KMS-11 (cell line): Measurements from ENCODE around the gene CRIP1.

Experiments used
- H2AFZ ChIP-seq: fragments of 200-600 bp; sonication (generic); 2 replicates; pipeline ENCODE4 v1.6.1; 2016; ENCODE audit warnings: antibody characterized with exemption, mixed run types, low read depth
- H3K27ac ChIP-seq: fragments of 200-600 bp; sonication (generic); 2 replicates; pipeline ENCODE4 v1.6.1; 2016; ENCODE audit warnings: mild to moderate bottlenecking, mixed run types
- H3K27me3 ChIP-seq: fragments of 200-600 bp; sonication (generic); 2 replicates; pipeline ENCODE4 v1.6.1; 2017; ENCODE audit warnings: mild to moderate bottlenecking, low read depth, mixed run types, moderate library complexity; ENCODE audit not compliant: insufficient read depth
- H3K36me3 ChIP-seq: fragments of 200-600 bp; sonication (generic); 2 replicates; pipeline ENCODE4 v1.6.1; 2017; ENCODE audit warnings: mild to moderate bottlenecking, mixed run types; ENCODE audit not compliant: insufficient read depth
- H3K4me1 ChIP-seq: fragments of 200-600 bp; sonication (generic); 2 replicates; pipeline ENCODE4 v1.6.1; 2016; ENCODE audit warnings: mild to moderate bottlenecking, low read depth, mixed run types; ENCODE audit not compliant: poor library complexity, severe bottlenecking
- H3K4me2 ChIP-seq: fragments of 200-600 bp; sonication (generic); 2 replicates; pipeline ENCODE4 v1.7.0; 2016; ENCODE audit warnings: mild to moderate bottlenecking, mixed run types
- H3K4me3 ChIP-seq: fragments of 200-600 bp; sonication (generic); IDR thresholded peaks from 2 replicates; pipeline ENCODE4 v1.6.1; 2017; ENCODE audit warnings: low read depth, low read length, mixed read lengths; ENCODE audit not compliant: insufficient read depth
- H3K79me2 ChIP-seq: fragments of 200-600 bp; sonication (generic); 2 replicates; pipeline ENCODE4 v1.6.1; 2016; ENCODE audit warnings: low read depth, mixed run types; ENCODE audit not compliant: insufficient read depth
- H3K9ac ChIP-seq: fragments of 200-600 bp; sonication (generic); 2 replicates; pipeline ENCODE4 v1.6.1; 2016; ENCODE audit warnings: mild to moderate bottlenecking, mixed run types
- H4K20me1 ChIP-seq: fragments of 200-600 bp; sonication (generic); 2 replicates; pipeline ENCODE4 v1.6.1; 2016; ENCODE audit warnings: mild to moderate bottlenecking, mixed run types; ENCODE audit not compliant: insufficient read depth
- TF ChIP-seq, protein P1 (sequence below): fragments of 200-600 bp; sonication (generic); conservative IDR thresholded peaks from 2 replicates; pipeline ENCODE4 v1.6.1; 2017; ENCODE audit warnings: low read depth, mild to moderate bottlenecking, antibody characterized with exemption, low read length, moderate library complexity, mixed read lengths

CRIP1 gene

DNA sequence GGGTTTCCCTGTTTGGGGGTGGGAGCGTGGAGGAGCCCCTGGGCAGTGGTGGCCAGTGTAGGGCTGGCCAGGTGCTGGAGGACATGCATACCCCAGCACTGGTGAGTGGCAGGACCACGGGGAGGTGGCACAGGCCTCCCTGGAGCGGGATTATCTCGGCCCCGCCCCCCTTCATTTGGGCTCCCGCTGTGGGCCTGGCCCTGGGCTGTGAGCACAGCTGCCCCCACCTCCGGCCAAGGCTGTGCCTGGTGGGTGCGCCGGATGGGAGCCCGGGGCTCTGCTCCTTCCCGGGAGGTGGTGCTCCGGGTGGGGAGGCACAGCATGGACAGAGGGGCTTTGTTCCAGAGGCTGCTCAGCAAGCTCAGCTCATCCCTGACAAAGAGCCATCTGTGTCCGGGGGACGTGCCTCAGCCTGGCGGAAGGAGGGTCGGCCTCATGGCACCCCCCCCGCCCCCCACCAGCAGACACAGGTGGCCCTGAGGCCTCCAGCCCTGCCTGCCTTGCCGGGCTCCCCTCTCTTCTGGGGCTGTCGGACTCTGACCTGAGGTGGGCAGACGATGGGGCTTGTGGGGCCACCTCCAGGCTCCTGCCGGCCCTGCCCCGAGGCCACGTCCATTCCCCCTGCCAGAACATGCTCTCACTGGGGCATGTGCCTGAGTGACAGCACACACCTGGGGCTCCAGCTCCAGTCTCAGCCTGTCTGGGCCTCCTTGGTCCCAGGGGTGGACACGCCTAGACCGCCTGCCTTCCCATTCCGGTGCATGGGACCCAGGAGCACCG is 12.8 kb downstream of the CRIP1 start:
- Histone ChIP-seq H2AFZ (no peak overlapping the region), H3K4me2 (no peak overlapping the region), H3K9ac (no peak overlapping the region), H4K20me1 (no peaks in the 10 kb centered on the region), H3K79me2 (no peaks in the 10 kb centered on the region), H3K36me3 (no peaks in the 10 kb centered on the region), H3K4me3 (no peak overlapping the region), H3K27ac (no peak overlapping the region), H3K27me3 (no peaks in the 10 kb centered on the region), H3K4me1 (no peaks in the 10 kb centered on the region)
- TF ChIP-seq, protein P1, sequence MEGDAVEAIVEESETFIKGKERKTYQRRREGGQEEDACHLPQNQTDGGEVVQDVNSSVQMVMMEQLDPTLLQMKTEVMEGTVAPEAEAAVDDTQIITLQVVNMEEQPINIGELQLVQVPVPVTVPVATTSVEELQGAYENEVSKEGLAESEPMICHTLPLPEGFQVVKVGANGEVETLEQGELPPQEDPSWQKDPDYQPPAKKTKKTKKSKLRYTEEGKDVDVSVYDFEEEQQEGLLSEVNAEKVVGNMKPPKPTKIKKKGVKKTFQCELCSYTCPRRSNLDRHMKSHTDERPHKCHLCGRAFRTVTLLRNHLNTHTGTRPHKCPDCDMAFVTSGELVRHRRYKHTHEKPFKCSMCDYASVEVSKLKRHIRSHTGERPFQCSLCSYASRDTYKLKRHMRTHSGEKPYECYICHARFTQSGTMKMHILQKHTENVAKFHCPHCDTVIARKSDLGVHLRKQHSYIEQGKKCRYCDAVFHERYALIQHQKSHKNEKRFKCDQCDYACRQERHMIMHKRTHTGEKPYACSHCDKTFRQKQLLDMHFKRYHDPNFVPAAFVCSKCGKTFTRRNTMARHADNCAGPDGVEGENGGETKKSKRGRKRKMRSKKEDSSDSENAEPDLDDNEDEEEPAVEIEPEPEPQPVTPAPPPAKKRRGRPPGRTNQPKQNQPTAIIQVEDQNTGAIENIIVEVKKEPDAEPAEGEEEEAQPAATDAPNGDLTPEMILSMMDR, result no peak

DNA sequence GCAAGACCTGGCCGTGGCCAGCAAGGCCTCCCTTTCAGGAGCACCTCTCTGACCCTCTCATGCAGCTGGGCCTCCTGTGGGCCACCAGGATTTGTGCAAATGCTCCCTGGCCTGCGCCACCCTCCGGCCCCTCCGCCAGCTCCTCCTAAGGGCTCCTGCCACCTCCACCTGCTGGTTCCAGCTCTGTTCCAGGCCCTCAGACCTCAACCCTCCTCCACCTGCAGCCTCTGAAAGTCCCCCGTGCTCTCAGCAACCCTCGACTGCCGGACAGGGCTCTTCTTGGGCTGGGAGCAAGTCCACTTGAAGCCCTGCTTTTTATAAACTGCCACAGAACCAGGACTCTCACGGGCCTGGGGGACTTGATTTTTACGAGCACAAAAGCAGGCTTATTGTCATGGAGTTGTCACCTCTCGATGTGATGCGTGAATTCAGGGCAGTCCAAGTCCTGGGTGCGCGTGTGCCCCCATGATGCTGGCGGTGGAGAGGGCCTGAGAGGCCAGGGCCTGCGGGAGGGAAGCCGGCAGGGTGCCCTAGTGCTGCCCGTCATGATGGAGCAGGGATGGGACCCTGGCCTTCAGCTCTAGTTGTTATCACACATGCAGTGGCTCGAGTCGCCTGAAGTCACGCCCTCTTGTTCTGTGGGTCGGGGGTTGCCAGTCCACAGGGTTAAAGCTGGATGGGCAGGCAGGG is 13.5 kb downstream of the CRIP1 start:
- no peaks in the 10 kb centered on the region for H3K79me2 ChIP-seq

DNA sequence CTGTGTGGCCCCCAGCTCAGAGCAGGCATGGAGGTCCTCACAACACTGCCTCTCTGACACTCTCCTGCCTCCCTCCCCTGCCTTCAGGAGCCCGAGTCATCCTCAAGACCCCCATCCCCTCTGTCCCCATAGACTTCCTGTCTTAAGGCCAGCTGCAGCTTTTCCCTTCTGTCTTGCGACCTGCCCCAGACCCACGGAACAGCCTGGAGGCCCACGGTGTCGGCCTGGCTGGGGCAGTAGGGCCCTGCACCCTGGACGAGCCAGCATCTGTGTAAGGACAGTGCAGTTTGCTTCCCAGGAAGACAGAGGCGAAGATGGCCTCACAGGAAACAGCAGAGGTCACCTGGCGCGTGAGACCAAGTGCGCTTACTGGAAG is 14.0 kb downstream of the CRIP1 start:
- Histone ChIP-seq H3K9ac (no peak overlapping the region), H3K27ac (no peak overlapping the region), H2AFZ (no peak overlapping the region), H3K4me2 (no peak overlapping the region), H4K20me1 (no peaks in the 10 kb centered on the region), H3K79me2 (no peaks in the 10 kb centered on the region), H3K36me3 (no peaks in the 10 kb centered on the region), H3K27me3 (no peaks in the 10 kb centered on the region; the same call in 1 of the 2 replicates), H3K4me1 (no peaks in the 10 kb centered on the region), H3K4me3 (no peak overlapping the region)
- TF ChIP-seq, protein P1, result no peak

More for the DNA sequence above, 13.5 kb downstream of the CRIP1 start:
- H4K20me1 ChIP-seq, result no peaks in the 10 kb centered on the region
- H3K36me3 ChIP-seq, result no peaks in the 10 kb centered on the region
- H3K27me3 ChIP-seq, result no peaks in the 10 kb centered on the region
- no peak overlapping the region for H2AFZ ChIP-seq
- H3K4me2 ChIP-seq, result no peak overlapping the region
- H3K27ac ChIP-seq, result no peak overlapping the region
- TF ChIP-seq, protein P1, result no peak
- no peaks in the 10 kb centered on the region for H3K4me1 ChIP-seq
- no peak overlapping the region for H3K9ac ChIP-seq
- H3K4me3 ChIP-seq, result no peak overlapping the region

DNA sequence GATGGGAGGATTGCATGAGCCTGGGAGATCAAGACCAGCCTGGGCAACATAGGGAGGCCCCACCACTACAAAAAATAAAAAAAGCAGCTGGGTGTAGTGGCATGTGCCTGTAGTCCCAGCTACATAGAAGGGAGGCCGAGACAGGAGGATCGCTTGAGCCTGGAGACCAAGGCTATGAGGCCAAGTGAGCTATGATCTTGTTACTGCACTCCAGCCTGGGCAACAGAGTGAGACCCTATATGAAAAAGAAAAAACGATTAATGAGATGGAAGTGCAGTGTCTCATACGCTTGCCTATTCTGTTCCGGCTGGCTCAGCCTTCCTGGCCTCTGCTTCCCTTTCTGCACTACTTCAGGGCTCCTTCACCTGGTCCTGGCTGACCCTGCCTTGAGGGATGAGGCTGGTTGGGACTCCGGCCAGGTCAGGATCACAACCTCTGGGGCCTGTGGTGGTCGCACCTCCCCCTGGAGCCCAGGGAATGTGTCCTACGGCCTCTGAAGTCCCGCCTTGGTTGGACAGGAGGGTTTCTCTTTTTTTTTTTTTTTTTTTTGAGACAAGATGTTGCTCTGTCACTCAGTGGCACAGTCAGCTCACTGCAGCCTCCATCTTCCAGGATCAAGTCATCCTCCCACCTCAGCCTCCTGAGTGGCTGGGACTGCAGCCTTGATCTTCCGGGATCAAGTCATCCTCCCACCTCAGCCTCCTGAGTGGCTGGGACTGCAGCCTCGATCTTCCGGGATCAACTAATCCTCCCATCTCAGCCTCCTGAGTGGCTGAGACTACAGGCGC is 15.0 kb downstream of the CRIP1 start:
- no peaks in the 10 kb centered on the region for H3K36me3 ChIP-seq
- no peak overlapping the region for H2AFZ ChIP-seq
- no peak overlapping the region for H3K4me3 ChIP-seq
- H3K79me2 ChIP-seq, result no peaks in the 10 kb centered on the region
- no peaks in the 10 kb centered on the region for H4K20me1 ChIP-seq
- TF ChIP-seq, protein P1, result no peak
- no peaks in the 10 kb centered on the region; the same call in 1 of the 2 replicates for H3K27me3 ChIP-seq
- H3K4me2 ChIP-seq, result no peak overlapping the region
- H3K27ac ChIP-seq, result no peak overlapping the region
- H3K9ac ChIP-seq, result no peak overlapping the region
- H3K4me1 ChIP-seq, result no peaks in the 10 kb centered on the region
